Measurements from ENCODE around the gene ASPDH. TPM values are rescaled to one million over a fixed set of nuclear protein-coding genes. Genes with fewer than 3 reads are reported as not detected.

Gene ASPDH
- total and polyA plus RNA-seq, 3 experiments from 2014 or later, result not detected

DNA sequence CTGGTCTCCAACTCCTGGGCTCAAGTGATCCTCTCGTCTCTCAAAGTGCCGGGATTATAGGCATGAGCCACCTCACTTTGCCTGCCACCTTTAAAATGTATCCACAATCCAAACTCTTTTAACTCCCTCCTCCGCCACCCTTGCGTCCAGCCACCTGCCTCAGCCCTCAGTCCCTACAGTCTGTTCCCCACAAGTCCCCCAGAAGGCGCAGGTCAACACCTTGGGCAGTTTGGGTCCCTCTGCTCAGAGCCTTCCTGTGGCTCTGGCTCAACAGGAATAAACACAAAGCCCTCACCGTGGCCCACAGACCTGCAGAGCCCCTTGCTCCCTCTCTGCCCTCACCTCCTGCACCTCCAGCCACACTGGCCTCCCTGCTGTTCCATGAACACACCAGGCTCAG, 44.9 kb downstream of the ASPDH start:
- CTCF ChIA-PET, result no interaction called here
- H3K27me3 Mint-ChIP-seq, result peaks cover 4 to 14% of the 10 kb centered on the region in 2 donors

DNA sequence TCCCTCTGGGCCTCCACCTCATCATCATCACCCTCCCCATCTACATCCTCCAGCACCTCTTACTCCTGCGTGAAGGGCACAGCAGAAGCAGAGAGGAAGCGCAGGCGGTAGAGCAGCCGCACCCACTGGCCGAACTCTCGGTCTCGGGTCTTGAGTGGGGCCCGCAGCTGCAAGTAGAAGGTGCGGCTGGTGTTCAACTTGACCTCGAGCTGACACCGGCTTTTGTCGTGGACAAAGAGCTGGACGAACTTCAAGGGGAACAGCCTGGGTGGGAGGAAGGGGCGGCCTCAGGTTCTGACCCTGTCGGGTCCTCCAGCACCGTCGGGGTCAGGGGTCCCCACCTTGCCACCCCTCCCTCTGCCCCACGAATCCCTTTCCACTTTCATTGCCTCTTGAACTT, 46.1 kb downstream of the ASPDH start:
- ChIA-PET POLR2A (no interaction called here), CTCF (no interaction called here)
- no peak for DNase-seq

More for the DNA sequence above, 44.9 kb downstream of the ASPDH start:
- Histone ChIP-seq H3K9me3 (ENCODE audit: low read length) (no peaks in the 10 kb centered on the region), H3K36me3 (ENCODE audit: insufficient read depth, low read length) (no peaks in the 10 kb centered on the region), H3K4me1 (ENCODE audit: insufficient read depth, low read length) (no peaks in the 10 kb centered on the region), H3K27me3 (ENCODE audit: insufficient read depth, low read length, poor library complexity, severe bottlenecking) (no peaks in the 10 kb centered on the region), H3K27ac (ENCODE audit: low read depth, low read length) (no peak overlapping the region), H3K4me3 (ENCODE audit: low read length) (no peak overlapping the region)
- Mint-ChIP-seq H3K36me3 (no peaks in the 10 kb centered on the region), H3K27ac (peak overlapping the region in 1 of 8 donors; percentile 47), H3K4me1 (no peaks in the 10 kb centered on the region), H3K9me3 (no peaks in the 10 kb centered on the region), H3K4me3 (no peak overlapping the region)
- no peak for DNase-seq
- POLR2A ChIA-PET, result no interaction called here

DNA sequence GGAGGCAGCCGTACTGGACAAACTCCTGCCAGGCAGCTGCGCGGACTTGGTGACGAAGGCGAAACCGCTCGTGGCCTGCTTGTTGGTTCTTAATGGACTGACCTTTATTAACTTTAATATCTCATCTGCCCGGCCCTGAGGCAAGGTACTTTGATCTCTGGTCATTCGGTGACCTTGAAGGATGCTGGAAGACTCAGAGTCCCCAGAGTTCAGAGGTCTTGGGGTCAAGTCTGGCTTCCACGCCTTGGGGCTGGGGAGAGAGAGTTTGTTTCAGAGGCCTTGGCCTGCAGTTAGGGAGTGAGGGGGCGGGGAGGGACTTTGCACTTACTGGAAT, 47.0 kb downstream of the ASPDH start:
- Histone ChIP-seq H3K9me3 (ENCODE audit: low read length) (no peaks in the 10 kb centered on the region), H3K27ac (ENCODE audit: low read depth, low read length) (no peak overlapping the region), H3K27me3 (ENCODE audit: insufficient read depth, low read length, poor library complexity, severe bottlenecking) (no peaks in the 10 kb centered on the region), H3K36me3 (ENCODE audit: insufficient read depth, low read length) (no peaks in the 10 kb centered on the region), H3K4me1 (ENCODE audit: insufficient read depth, low read length) (no peaks in the 10 kb centered on the region), H3K4me3 (ENCODE audit: low read length) (no peak overlapping the region)
- ChIA-PET POLR2A (no interaction called here), CTCF (interaction anchor here (1.9 kb wide), 1 partner anchor 109 kb away, joined by 5 read pairs; no protein-coding TSS in a partner anchor)
- Mint-ChIP-seq H3K4me3 (no peak overlapping the region), H3K27ac (no peak overlapping the region), H3K27me3 (peaks cover 6 to 18% of the 10 kb centered on the region in 2 donors), H3K36me3 (peaks cover 0 to 1% (median 0%) of the 10 kb centered on the region in 3 donors), H3K4me1 (no peaks in the 10 kb centered on the region), H3K9me3 (no peaks in the 10 kb centered on the region)
- DNase-seq, result no peak

More for the DNA sequence above, 46.1 kb downstream of the ASPDH start:
- H3K27ac Mint-ChIP-seq, result no peak overlapping the region
- H3K27me3 Mint-ChIP-seq, result peaks cover 6 to 18% of the 10 kb centered on the region in 2 donors
- peaks cover 0 to 1% (median 0%) of the 10 kb centered on the region in 3 donors for H3K36me3 Mint-ChIP-seq
- H3K4me3 ChIP-seq (ENCODE audit: low read length), result no peak overlapping the region
- no peaks in the 10 kb centered on the region for H3K9me3 Mint-ChIP-seq
- no peaks in the 10 kb centered on the region for H3K27me3 ChIP-seq (ENCODE audit: insufficient read depth, low read length, poor library complexity, severe bottlenecking)
- H3K9me3 ChIP-seq (ENCODE audit: low read length), result no peaks in the 10 kb centered on the region
- H3K4me3 Mint-ChIP-seq, result no peak overlapping the region
- H3K4me1 ChIP-seq (ENCODE audit: insufficient read depth, low read length), result no peaks in the 10 kb centered on the region
- H3K27ac ChIP-seq (ENCODE audit: low read depth, low read length), result no peak overlapping the region
- H3K4me1 Mint-ChIP-seq, result no peaks in the 10 kb centered on the region
- H3K36me3 ChIP-seq (ENCODE audit: insufficient read depth, low read length), result no peaks in the 10 kb centered on the region

DNA sequence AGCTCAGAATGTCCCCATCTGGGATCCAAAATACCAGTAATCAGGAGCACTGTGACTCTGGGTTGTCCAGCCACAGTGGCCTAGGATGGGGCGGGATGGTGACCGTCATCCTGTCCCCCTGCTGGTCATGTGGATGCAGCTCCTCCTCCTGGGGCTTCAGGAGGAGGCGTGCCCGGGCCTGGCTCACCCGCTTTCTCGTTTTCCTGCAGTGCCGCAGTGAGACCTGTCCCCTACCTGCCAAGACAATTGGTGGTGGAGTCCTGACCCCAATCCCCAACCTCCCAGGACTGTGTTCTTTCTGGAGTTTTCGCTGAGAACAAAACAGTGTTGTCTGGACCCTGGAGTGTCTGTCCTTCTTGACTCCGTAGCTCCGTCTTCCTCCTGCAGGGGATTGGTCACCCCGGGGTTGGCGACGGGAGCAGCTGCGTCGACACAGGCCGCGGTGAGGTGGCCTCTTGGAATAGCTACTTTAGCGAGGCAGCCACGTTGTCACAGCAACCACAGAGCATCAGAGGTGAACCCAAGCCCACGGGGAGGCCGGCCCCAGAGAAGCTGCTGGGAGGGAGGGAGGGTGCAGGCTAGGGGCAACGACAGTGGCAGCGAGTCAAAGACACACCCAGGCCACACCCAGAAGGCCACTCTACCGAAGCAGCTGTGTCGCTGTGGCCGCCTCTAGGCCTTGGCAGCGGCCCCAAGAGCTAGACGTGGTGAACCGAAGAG, 47.6 kb downstream of the ASPDH start:
- Mint-ChIP-seq H3K4me1 (peaks cover 0 to 1% (median 0%) of the 10 kb centered on the region in 3 donors), H3K36me3 (peaks cover 0 to 1% (median 0%) of the 10 kb centered on the region in 3 donors), H3K27ac (no peak overlapping the region), H3K4me3 (no peak overlapping the region), H3K9me3 (no peaks in the 10 kb centered on the region), H3K27me3 (peaks cover 6 to 21% of the 10 kb centered on the region in 2 donors)
- Histone ChIP-seq H3K4me1 (ENCODE audit: insufficient read depth, low read length) (no peaks in the 10 kb centered on the region), H3K9me3 (ENCODE audit: low read length) (no peaks in the 10 kb centered on the region), H3K27me3 (ENCODE audit: insufficient read depth, low read length, poor library complexity, severe bottlenecking) (no peaks in the 10 kb centered on the region), H3K4me3 (ENCODE audit: low read length) (no peak overlapping the region), H3K36me3 (ENCODE audit: insufficient read depth, low read length) (no peaks in the 10 kb centered on the region), H3K27ac (ENCODE audit: low read depth, low read length) (no peak overlapping the region)
- ChIA-PET CTCF (interaction anchor here (1.9 kb wide), 1 partner anchor 109 kb away, joined by 5 read pairs; no protein-coding TSS in a partner anchor), POLR2A (no interaction called here)
- no peak for DNase-seq

DNA sequence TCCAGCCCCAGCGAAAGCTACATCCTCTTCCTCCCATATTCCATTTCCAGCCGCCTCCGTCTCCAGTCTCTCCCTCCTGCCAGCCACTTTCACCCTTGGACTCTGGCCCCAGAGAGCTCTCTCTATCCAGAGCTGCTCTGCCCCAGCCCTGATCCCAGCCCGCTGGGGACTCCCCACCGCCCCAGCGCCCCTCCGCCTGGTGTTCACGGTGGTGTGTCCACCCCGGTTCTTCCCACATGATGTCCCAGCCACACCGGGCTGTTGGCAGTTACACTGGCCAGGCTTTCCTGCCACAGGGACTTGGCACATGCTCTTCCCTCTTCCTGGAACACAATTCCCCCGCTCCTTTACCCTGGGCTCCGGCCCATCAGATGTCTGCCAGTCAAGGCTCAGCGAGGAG, 48.7 kb downstream of the ASPDH start:
- Mint-ChIP-seq H3K36me3 (peaks cover 0 to 1% (median 0%) of the 10 kb centered on the region in 3 donors), H3K27ac (peak overlapping the region in 1 of 8 donors; percentile 43), H3K27me3 (peaks cover 6 to 28% of the 10 kb centered on the region in 2 donors), H3K4me1 (peaks cover 0 to 3% (median 1%) of the 10 kb centered on the region in 3 donors), H3K4me3 (no peak overlapping the region), H3K9me3 (no peaks in the 10 kb centered on the region)
- H3K4me1 ChIP-seq (ENCODE audit: insufficient read depth, low read length), result no peaks in the 10 kb centered on the region
- no peaks in the 10 kb centered on the region for H3K27me3 ChIP-seq (ENCODE audit: insufficient read depth, low read length, poor library complexity, severe bottlenecking)
- H3K27ac ChIP-seq (ENCODE audit: low read depth, low read length), result no peak overlapping the region
- no peak for DNase-seq
- H3K4me3 ChIP-seq (ENCODE audit: low read length), result no peak overlapping the region
- ChIA-PET CTCF (interaction anchor here (1.9 kb wide), 1 partner anchor 108 kb away, joined by 5 read pairs; no protein-coding TSS in a partner anchor), POLR2A (no interaction called here)
- no peaks in the 10 kb centered on the region for H3K36me3 ChIP-seq (ENCODE audit: insufficient read depth, low read length)
- H3K9me3 ChIP-seq (ENCODE audit: low read length), result no peaks in the 10 kb centered on the region

DNA sequence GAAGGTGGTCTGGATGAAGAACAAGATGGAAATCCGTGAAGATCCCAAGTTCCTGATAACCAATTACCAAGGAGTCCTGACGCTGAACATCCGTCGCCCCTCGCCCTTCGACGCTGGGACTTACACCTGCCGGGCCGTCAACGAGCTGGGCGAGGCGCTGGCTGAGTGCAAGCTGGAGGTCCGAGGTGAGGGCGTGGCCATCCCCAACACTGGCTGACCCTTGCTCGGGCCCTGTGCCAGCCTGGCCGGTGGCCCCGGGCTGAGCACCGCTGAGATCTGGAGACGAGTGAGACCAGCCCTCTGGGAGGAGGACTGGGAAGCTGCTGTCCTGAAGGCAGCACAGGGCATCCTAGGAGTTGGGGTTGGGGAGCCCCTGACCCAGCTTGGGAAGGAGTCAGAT, 49.4 kb downstream of the ASPDH start:
- H3K27ac Mint-ChIP-seq, result no peak overlapping the region
- no peaks in the 10 kb centered on the region for H3K27me3 ChIP-seq (ENCODE audit: insufficient read depth, low read length, poor library complexity, severe bottlenecking)

DNA sequence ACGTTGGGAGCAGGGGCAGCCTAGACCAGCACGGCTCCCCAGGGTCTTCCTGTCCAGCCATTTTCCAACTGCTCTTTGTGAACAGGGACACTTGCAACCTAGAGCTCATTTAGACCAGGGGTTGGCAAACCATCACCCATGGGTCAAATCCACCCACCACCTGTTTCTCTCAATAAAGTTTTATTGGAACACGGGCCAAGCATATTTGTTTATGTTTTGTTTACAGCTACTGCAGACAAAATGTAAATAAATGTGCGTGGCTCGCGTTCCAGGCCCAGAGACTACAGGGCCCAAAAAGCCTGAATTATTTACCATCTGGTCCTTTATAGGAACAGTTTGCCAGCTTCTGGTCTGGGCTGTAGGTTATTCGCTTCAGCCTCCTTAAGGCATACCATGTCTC, 50.7 kb downstream of the ASPDH start:
- Histone ChIP-seq H3K9me3 (ENCODE audit: low read length) (no peaks in the 10 kb centered on the region), H3K27ac (ENCODE audit: low read depth, low read length) (no peak overlapping the region), H3K36me3 (ENCODE audit: insufficient read depth, low read length) (no peaks in the 10 kb centered on the region), H3K27me3 (ENCODE audit: insufficient read depth, low read length, poor library complexity, severe bottlenecking) (no peaks in the 10 kb centered on the region), H3K4me1 (ENCODE audit: insufficient read depth, low read length) (no peaks in the 10 kb centered on the region), H3K4me3 (ENCODE audit: low read length) (no peak overlapping the region)
- no peak for DNase-seq
- Mint-ChIP-seq H3K4me3 (no peak overlapping the region), H3K9me3 (no peaks in the 10 kb centered on the region), H3K36me3 (peaks cover 0 to 1% (median 0%) of the 10 kb centered on the region in 3 donors), H3K4me1 (peaks cover 0 to 3% (median 1%) of the 10 kb centered on the region in 3 donors), H3K27ac (no peak overlapping the region), H3K27me3 (peaks cover 5 to 18% of the 10 kb centered on the region in 2 donors)
- ChIA-PET POLR2A (no interaction called here), CTCF (interaction anchor here (1.1 to 4.5 kb wide), 3 partner anchors 9 to 129 kb away, joined by 3 to 27 read pairs (median 3); no protein-coding TSS in a partner anchor)

More for the DNA sequence above, 49.4 kb downstream of the ASPDH start:
- no peak for DNase-seq
- Mint-ChIP-seq H3K27me3 (peaks cover 6 to 29% of the 10 kb centered on the region in 2 donors), H3K4me3 (no peak overlapping the region), H3K9me3 (no peaks in the 10 kb centered on the region), H3K36me3 (peaks cover 0 to 1% (median 0%) of the 10 kb centered on the region in 3 donors), H3K4me1 (peaks cover 0 to 3% (median 1%) of the 10 kb centered on the region in 3 donors)
- ChIA-PET CTCF (no interaction called here), POLR2A (no interaction called here)
- H3K36me3 ChIP-seq (ENCODE audit: insufficient read depth, low read length), result no peaks in the 10 kb centered on the region
- H3K27ac ChIP-seq (ENCODE audit: low read depth, low read length), result no peak overlapping the region
- H3K4me1 ChIP-seq (ENCODE audit: insufficient read depth, low read length), result no peaks in the 10 kb centered on the region
- H3K9me3 ChIP-seq (ENCODE audit: low read length), result no peaks in the 10 kb centered on the region
- no peak overlapping the region for H3K4me3 ChIP-seq (ENCODE audit: low read length)
